Neutrophil (primary cell): ENCODE data around the gene S100A12.

Experiments
- H3K27ac ChIP-seq: fragments of 200-600 bp; sonication (generic); 2 replicates; pipeline ENCODE4 v1.5.1; 2016; ENCODE audit warnings: mild to moderate bottlenecking, moderate library complexity
- H3K27me3 ChIP-seq: fragments of 200-600 bp; sonication (generic); 2 replicates; pipeline ENCODE4 v1.6.0; 2016; ENCODE audit warnings: mild to moderate bottlenecking
- H3K36me3 ChIP-seq: fragments of 200-600 bp; sonication (generic); 2 replicates; pipeline ENCODE4 v1.5.1; 2017
- H3K4me1 ChIP-seq, 2 experiments: fragments of 200-600 bp in 1 of 2; sonication (generic) in 1 of 2; 1 replicate in 1 of 2; 2 replicates in 1 of 2; pipeline versions ENCODE4 v1.5.1 to v1.6.1; 2013 to 2016; ENCODE audit warnings: low read depth in 1 of 2, low read length in 1 of 2, mild to moderate bottlenecking in 1 of 2, moderate library complexity in 1 of 2; ENCODE audit not compliant: control insufficient read depth in 1 of 2, insufficient read depth in 1 of 2
- H3K4me3 ChIP-seq, 2 experiments: fragments of 200-600 bp in 1 of 2; sonication (generic) in 1 of 2; 1 replicate in 1 of 2; 2 replicates in 1 of 2; pipeline ENCODE4 v1.5.1; 2013 to 2016; ENCODE audit warnings: low read depth in 1 of 2, low read length in 1 of 2, mild to moderate bottlenecking in 1 of 2, moderate library complexity in 1 of 2
- H3K9me3 ChIP-seq: fragments of 200-600 bp; sonication (generic); 2 replicates; pipeline ENCODE4 v1.5.1; 2016
- CTCF ChIP-seq: fragments of 200-600 bp; sonication (generic); IDR thresholded peaks from 2 replicates; pipeline ENCODE4 v1.5.1; 2016; ENCODE audit warnings: antibody characterized with exemption

Gene S100A12

GRCh38 chr1:153384958-153385580 is 9.6 kb upstream of the S100A12 start:
- H3K27ac ChIP-seq: peak overlapping the region; percentile 100
- H3K36me3 ChIP-seq: peaks cover 10% of the 10 kb centered on the region
- H3K4me3 ChIP-seq: peak overlapping the region; percentile 89 to 96
- no peaks in the 10 kb centered on the region for H3K27me3 ChIP-seq
- H3K4me1 ChIP-seq: peaks cover 71 to 76% of the 10 kb centered on the region in 2 experiments
- TF ChIP-seq CTCF: no peak
- H3K9me3 ChIP-seq: no peaks in the 10 kb centered on the region

- no peaks in the 10 kb centered on the region for H3K36me3 ChIP-seq
- TF ChIP-seq CTCF: no peak
- no peaks in the 10 kb centered on the region for H3K9me3 ChIP-seq
- no peaks in the 10 kb centered on the region for H3K27me3 ChIP-seq
- H3K27ac ChIP-seq: no peak overlapping the region
- H3K4me1 ChIP-seq: peaks cover 71 to 74% of the 10 kb centered on the region in 2 experiments
- H3K4me3 ChIP-seq: no peak overlapping the region
These were observed 5.3 kb upstream of the S100A12 start for GRCh38 chr1:153380711-153381110.

DNA sequence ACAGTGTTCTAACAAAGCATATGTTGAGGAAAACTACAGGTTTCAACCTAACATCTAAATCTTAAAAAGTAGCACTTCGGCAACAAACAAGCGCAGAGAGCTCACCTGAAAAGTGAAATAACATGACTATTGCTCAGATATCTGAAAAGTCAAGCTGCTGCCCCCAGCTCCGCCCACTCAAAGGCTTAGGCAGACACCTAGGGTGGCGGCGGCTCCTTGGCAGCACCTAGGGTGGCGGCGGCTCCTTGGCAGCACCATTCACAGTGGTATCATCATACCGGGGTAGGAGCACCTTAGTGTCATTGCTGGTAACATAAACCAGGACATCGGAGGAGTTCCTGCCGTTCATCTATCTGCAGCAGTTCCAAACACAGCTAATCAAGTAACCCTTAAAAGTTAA is 4.2 kb upstream of the S100A12 start:
- Histone ChIP-seq H3K9me3 (no peaks in the 10 kb centered on the region), H3K4me3 (no peak overlapping the region), H3K36me3 (no peaks in the 10 kb centered on the region), H3K27me3 (no peaks in the 10 kb centered on the region), H3K27ac (peak overlapping the region; percentile 100), H3K4me1 (peaks cover 71 to 74% of the 10 kb centered on the region in 2 experiments)
- no peak for TF ChIP-seq CTCF

DNA sequence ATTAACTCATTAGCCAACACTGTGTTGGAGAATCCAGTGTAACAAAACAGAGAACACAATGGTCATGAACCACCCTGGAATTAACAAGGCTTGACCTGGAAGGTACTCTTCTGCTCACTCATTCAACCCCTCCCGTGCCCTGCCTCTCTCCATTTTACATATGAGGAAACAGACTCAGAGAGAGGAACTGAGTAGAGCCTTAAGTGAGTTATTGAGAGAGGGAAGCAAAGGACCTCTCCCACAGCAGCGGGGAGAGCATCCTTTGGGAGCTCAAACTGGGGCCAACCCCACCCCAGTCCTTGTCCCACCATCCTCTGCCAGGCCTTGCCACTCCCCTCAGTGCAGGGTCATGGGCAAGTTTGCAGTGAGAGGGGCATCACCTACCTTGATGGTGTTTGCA is 1.4 kb downstream of the S100A12 start:
- H3K27ac ChIP-seq: peak overlapping the region; percentile 100
- no peaks in the 10 kb centered on the region for H3K27me3 ChIP-seq
- peaks cover 9% of the 10 kb centered on the region for H3K36me3 ChIP-seq
- H3K4me3 ChIP-seq: peak overlapping the region; percentile 65 to 75
- H3K4me1 ChIP-seq: peaks cover 100% of the 10 kb centered on the region in 2 experiments
- no peaks in the 10 kb centered on the region for H3K9me3 ChIP-seq
- no peak for TF ChIP-seq CTCF

- H3K27me3 ChIP-seq: no peaks in the 10 kb centered on the region
- peaks cover 100% of the 10 kb centered on the region in 2 experiments for H3K4me1 ChIP-seq
- H3K36me3 ChIP-seq: peaks cover 9% of the 10 kb centered on the region
- peak overlapping the region; percentile 36 to 65 for H3K4me3 ChIP-seq
- no peak for TF ChIP-seq CTCF
- H3K9me3 ChIP-seq: no peaks in the 10 kb centered on the region
- peak overlapping the region; percentile 100 for H3K27ac ChIP-seq
These were observed 2.9 kb downstream of the S100A12 start for GRCh38 chr1:153372571-153372970.
